LNCaP clone FGC (cell line): Measurements from ENCODE around the gene GFI1.

Source experiments
- DNase-seq: peaks from one replicate; pipeline ENCODE4 v3.0.0-alpha.2; 2011; ENCODE audit warnings: low read depth
- H3K4me3 ChIP-seq: 2 replicates; pipeline ENCODE4 v1.5.1; 2011; ENCODE audit warnings: mild to moderate bottlenecking, low read depth, low read length, control low read depth
- TF ChIP-seq, protein P1 (sequence below): IDR thresholded peaks from 2 replicates; pipeline ENCODE4 v1.5.1; 2012; ENCODE audit warnings: mild to moderate bottlenecking; ENCODE audit not compliant: control insufficient read depth, insufficient read depth; ENCODE audit errors: extremely low read depth

GFI1 gene

DNA sequence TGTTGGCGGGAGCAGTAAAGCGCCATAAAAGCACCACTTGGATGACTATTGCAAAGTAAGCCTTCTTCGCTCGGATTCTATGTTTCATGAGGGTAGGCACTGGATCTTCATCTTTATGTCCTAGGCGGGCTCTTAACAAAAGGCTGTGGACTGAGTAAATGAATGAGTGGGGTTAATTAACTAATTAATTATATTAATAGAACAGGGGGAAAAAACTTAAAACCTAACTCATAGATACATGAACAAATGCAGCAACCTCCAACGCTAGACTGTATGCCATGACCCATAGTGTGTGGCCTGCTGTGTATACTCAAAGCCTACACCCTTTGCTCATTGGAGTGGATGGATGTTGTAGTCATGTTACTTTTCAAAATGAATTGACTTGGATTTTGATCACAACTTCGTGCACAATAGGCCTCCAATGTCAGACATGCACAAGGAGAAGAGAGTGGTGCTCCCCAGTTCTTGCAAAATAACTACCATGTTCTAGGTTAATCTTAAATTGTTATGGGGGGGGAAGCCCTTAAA, 417 bp upstream of the GFI1 start:
- DNase-seq = no peak
- no peak overlapping the region for H3K4me3 ChIP-seq
- TF ChIP-seq, protein P1, sequence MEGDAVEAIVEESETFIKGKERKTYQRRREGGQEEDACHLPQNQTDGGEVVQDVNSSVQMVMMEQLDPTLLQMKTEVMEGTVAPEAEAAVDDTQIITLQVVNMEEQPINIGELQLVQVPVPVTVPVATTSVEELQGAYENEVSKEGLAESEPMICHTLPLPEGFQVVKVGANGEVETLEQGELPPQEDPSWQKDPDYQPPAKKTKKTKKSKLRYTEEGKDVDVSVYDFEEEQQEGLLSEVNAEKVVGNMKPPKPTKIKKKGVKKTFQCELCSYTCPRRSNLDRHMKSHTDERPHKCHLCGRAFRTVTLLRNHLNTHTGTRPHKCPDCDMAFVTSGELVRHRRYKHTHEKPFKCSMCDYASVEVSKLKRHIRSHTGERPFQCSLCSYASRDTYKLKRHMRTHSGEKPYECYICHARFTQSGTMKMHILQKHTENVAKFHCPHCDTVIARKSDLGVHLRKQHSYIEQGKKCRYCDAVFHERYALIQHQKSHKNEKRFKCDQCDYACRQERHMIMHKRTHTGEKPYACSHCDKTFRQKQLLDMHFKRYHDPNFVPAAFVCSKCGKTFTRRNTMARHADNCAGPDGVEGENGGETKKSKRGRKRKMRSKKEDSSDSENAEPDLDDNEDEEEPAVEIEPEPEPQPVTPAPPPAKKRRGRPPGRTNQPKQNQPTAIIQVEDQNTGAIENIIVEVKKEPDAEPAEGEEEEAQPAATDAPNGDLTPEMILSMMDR = no peak

DNA sequence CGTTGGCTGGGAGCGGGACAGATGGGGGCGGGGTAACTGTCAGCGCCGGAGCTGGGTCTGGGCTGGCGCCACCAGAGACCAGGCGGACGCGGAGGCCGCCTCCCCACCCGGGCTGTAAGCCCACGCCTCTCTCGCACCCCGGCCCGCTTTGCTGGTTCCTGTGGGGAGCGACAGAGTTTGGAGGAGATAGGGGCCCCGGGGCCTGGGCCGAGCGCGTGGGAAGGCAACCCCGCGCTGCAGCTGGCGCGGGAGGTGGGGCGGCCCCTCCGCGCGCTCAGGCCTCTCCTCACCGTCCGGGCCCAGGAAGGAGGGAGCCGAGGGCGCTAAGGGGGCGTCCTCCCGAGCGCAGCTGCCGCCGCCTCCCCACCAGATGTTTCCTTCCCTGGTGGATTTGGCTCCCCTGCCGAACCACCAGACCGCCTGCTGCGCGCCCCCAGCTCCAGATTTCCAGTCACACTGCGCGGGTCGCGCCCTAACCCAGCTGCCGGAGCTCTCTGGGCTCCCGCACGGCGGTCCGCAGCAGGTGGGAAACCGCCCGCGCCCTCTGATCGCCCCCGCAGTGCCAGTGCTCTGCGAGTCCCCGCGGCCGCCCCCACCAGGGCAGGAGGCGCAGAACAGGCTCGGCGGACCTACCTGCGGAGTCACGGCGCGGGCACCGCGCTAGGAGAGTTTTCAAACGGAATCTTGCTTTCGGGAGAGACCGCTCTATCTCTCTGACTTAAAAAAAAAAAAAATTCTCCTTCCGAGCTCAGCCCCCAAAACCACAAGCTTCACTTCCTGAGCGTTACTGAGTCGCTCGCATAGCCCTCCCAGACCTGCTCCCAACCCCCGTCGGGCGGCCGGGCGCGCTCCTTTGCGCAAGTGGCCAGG, 1.1 kb downstream of the GFI1 start:
- H3K4me3 ChIP-seq = peak overlapping the region; percentile 50
- TF ChIP-seq, protein P1 = peak; percentile 55
- DNase-seq = no peak

DNA sequence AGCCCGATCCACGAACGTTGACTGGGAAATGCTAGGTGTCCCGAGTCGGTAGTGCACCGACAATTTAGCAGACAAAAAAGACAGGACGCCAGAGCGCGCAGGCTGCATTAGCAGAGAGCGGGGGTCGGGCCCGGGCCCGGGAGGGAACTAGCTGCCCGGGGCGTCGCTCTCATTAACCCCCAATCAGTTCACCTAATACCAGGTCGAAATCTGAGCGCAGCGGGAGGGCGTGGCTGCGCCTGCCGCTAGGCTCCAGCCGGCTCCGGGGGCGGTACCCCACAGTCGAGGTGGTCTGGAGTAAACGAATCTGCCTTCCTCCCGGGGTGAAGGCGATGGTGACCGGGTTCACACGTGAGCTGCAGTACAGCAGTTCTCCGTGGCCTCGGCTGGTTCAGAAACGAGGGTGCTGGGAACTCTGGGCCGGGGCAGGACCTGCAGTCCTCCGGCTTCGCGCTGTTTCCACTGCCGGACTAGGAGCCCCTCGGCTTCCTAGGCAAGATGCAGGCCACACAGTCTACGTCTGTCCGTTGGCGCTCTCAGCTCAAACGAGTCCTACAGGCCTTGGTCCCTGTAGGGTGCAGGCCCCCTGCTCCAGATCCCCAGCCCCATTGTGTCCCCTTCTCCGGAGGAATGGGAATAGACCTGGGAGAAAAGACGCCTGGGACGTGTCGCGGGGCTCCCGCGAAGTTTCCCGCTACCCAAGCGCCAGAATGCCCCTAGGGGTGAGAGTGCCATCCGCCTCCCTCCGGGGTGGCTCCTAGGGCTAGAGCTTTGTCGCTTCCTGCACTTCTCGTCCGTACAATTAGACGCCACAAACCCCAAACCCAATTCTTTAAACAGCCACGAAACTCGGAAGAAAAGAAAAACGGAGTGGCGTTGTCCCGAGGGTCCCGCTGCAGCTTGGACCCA, 2.0 kb downstream of the GFI1 start:
- TF ChIP-seq, protein P1 = no peak
- no peak for DNase-seq
- peak overlapping the region; percentile 50 for H3K4me3 ChIP-seq

DNA sequence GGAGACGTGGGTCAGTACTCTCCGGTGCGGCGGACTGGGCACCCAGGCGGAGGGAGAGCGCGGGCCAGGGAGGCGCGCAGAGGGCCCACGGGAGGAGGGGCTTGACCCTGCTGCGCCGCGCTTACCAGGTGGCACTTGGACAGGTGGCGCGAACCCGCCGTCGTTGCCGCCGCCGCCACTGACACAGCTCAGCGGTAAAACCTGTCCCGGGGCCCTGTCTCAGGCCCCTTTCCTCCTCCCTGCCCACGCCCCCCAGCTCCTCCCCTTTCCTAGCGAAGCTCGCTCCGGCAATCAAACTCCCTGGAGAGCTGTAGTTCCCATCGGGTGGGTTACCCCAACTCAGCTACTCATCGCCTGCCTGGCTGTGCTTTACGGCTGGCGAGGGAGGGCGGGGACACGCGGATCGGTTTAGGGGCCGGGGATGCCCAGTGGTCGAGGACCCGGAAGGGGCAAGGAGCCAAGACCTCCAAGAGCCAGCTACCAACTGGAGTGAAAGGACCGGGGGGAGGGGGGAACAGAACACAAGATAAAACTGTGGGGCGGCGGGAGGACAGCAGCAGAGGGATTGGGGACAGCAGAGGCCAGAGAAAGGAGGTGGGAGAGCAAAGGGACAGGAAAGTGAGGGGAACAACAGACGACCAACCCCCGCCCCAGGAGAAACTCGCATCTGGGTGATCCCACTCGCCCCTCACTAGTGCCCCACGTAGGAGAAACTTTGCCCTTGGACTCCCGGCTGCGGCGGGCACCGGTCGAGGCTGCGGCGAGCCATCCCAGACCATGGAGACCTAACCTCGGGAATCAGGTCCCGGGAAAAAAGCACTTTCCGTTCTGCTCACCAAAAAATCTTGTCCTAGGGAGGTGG, 2.9 kb downstream of the GFI1 start:
- peak overlapping the region; percentile 42 for H3K4me3 ChIP-seq
- DNase-seq = no peak
- TF ChIP-seq, protein P1 = no peak

DNA sequence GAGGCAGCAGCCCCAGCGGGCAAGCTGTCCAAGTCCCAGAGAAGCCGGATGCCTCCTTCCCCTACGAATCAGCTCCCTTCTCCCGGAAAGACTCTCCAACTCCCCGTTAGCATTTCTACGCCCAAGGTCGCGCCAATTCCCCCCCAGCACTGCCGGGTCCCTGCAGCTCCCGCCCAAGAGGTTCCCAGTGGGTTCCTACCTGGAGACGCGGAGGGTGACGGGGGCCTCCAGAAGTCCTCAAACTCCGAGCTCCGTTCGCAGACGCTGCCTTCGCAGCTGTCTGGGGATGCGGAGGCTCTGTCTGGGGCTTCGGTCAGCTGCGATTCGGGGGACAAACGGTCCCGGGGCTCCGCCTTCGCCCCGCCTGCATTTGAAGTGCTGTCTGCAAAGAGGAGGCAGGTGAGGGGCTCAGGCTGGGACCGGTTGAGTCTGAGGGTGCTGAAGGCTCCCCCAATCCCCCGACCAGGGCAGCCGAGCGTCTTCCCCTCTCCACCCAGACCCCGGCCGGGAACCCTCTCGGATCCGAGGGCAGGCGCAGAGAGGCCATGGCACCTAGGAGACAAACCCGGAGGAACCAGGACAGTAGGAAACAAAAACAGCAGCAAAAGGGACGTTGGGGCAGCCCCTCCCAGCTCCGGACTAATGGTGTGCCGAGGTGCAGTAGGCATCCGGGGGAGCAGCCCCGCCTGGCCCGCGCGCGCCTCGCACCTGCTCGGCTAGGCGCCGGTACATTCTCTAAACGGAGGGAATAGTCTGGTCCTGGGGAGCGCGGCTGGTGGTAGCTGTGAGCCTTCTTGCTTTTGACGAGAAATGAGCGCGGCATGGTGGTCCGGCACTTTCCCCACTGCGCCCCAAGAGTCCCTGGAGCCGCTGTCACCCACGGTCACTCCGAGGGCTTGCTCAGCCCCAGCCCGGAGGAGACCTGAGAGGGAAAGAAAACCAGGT, 3.8 kb downstream of the GFI1 start:
- H3K4me3 ChIP-seq = peak overlapping the region; percentile 42
- no peak for DNase-seq
- TF ChIP-seq, protein P1 = no peak
